Natural killer cell (primary cell): ENCODE data around the gene ROBO3. TPM values are rescaled to one million over a fixed set of nuclear protein-coding genes. Genes with fewer than 3 reads are reported as not detected.

Source experiments
- ATAC-seq, 3 donors: fragments of 150-1000 bp in 2 of 3; fragments of 200-7000 bp in 1 of 3; cut with Tn5 transposase; 1 replicate in 1 of 3; 2 replicates in 2 of 3; pipeline ENCODE4 v1.10.0; 2021; ENCODE audit warnings: mild to moderate bottlenecking in 2 of 3, moderate library complexity in 2 of 3
- DNase-seq, 2 donors: peaks; one replicate each; pipeline versions ENCODE4 v3.0.0 to v3.0.0-alpha.2; 2013 to 2021; ENCODE audit warnings: mixed read lengths in 1 of 2
- H3K27ac ChIP-seq: one replicate; pipeline ENCODE4 v1.5.1; 2013; ENCODE audit warnings: mild to moderate bottlenecking, low read length
- H3K27me3 ChIP-seq: one replicate; pipeline ENCODE4 v1.6.1; 2013; ENCODE audit warnings: low read length; ENCODE audit not compliant: control insufficient read depth, insufficient read depth
- H3K36me3 ChIP-seq: one replicate; pipeline ENCODE4 v1.6.1; 2013; ENCODE audit warnings: low read length; ENCODE audit not compliant: control insufficient read depth, insufficient read depth
- H3K4me1 ChIP-seq: one replicate; pipeline ENCODE4 v1.6.1; 2013; ENCODE audit warnings: low read length; ENCODE audit not compliant: control insufficient read depth, insufficient read depth
- H3K4me3 ChIP-seq: one replicate; pipeline ENCODE4 v1.5.1; 2013; ENCODE audit warnings: low read length
- H3K9me3 ChIP-seq: one replicate; pipeline ENCODE4 v1.6.1; 2013; ENCODE audit warnings: low read length; ENCODE audit not compliant: control insufficient read depth, insufficient read depth
- H3K27ac Mint-ChIP-seq, 2 donors: one replicate each; pipeline ENCODE4 v1.8.0; 2022; ENCODE audit warnings: mild to moderate bottlenecking in 2 of 2, mixed read lengths in 2 of 2, moderate library complexity in 1 of 2
- H3K27me3 Mint-ChIP-seq, 2 donors: one replicate each; pipeline ENCODE4 v1.8.0; 2022; ENCODE audit warnings: low read depth in 2 of 2, mixed read lengths in 2 of 2
- H3K36me3 Mint-ChIP-seq: one replicate; pipeline ENCODE4 v1.8.0; 2022; ENCODE audit warnings: mixed read lengths
- H3K4me1 Mint-ChIP-seq, 2 donors: one replicate each; pipeline ENCODE4 v1.8.0; 2022; ENCODE audit warnings: mixed read lengths in 2 of 2
- H3K4me3 Mint-ChIP-seq: one replicate; pipeline ENCODE4 v1.8.0; 2022; ENCODE audit warnings: mild to moderate bottlenecking, moderate library complexity, mixed read lengths
- H3K9me3 Mint-ChIP-seq, 2 donors: one replicate each; pipeline ENCODE4 v1.8.0; 2022; ENCODE audit warnings: mixed read lengths in 2 of 2
- CTCF ChIP-seq: fragments of 200-600 bp; IDR thresholded peaks from one replicate; pipeline ENCODE4 v1.8.0; 2022; ENCODE audit warnings: antibody characterized with exemption
- WGBS: methylation state at CpG from one replicate; pipeline ENCODE4 v1.1.7; 2013; ENCODE audit warnings: missing lambda C conversion rate; ENCODE audit not compliant: insufficient coverage; 5-methylcytosine and 5-hydroxymethylcytosine counted together
- intact Hi-C: fragments of 100-400 bp; cut with micrococcal nuclease; formaldehyde crosslinking; loops from one replicate; pipeline ENCODE4 v1.14.2; 2022
- total RNA-seq, 4 donors: library from RNA; stranded (reverse); fragments of 120-200 nt in 1 of 4; gene quantifications; one replicate each; pipeline versions ENCODE4 v1.2.3 to v1.2.4, GENCODE V29; 2013 to 2022

The ROBO3 gene
- total RNA-seq, 3 donors from 2014 or later (not counting 1 experiment from before 2014, with no cell fraction given): 16.9 to 23.8 (median 22.7) TPM

- Mint-ChIP-seq H3K36me3 (no peaks in the 10 kb centered on the region), H3K27ac (no peak overlapping the region), H3K9me3 (no peaks in the 10 kb centered on the region), H3K4me3 (no peak overlapping the region), H3K4me1 (peaks cover 16 to 50% of the 10 kb centered on the region in 2 donors), H3K27me3 (no peaks in the 10 kb centered on the region)
- WGBS: 47% methylated on average over 10 of the region's 10 CpGs
- intact Hi-C loops: no loop called here
- Histone ChIP-seq H3K9me3 (no peaks in the 10 kb centered on the region), H3K27ac (no peak overlapping the region), H3K27me3 (peaks cover 3% of the 10 kb centered on the region), H3K36me3 (no peaks in the 10 kb centered on the region), H3K4me1 (peaks cover 19% of the 10 kb centered on the region), H3K4me3 (no peak overlapping the region)
- ATAC-seq: no peak
- no peak for TF ChIP-seq CTCF
- DNase-seq: no peak
Measured at GRCh38 chr11:124880290-124880611, 15.0 kb downstream of the ROBO3 start.

GRCh38 chr11:124880958-124881357 is 15.7 kb downstream of the ROBO3 start:
- ATAC-seq (no peak), DNase-seq (no peak)
- H3K27me3 Mint-ChIP-seq: no peaks in the 10 kb centered on the region
- Histone ChIP-seq H3K27me3 (peaks cover under 1% of the 10 kb centered on the region), H3K4me3 (no peak overlapping the region), H3K9me3 (no peaks in the 10 kb centered on the region), H3K27ac (no peak overlapping the region), H3K36me3 (no peaks in the 10 kb centered on the region), H3K4me1 (peaks cover 13% of the 10 kb centered on the region)
- no peak for TF ChIP-seq CTCF
- H3K9me3 Mint-ChIP-seq: no peaks in the 10 kb centered on the region
- H3K4me3 Mint-ChIP-seq: no peak overlapping the region
- H3K36me3 Mint-ChIP-seq: no peaks in the 10 kb centered on the region
- WGBS: 75% methylated on average over 1 of the region's 3 CpGs
- intact Hi-C loops: no loop called here
- H3K27ac Mint-ChIP-seq: no peak overlapping the region
- peaks cover 16 to 42% of the 10 kb centered on the region in 2 donors for H3K4me1 Mint-ChIP-seq

GRCh38 chr11:124882339-124883071 is 17.3 kb downstream of the ROBO3 start:
- peaks cover 5 to 28% of the 10 kb centered on the region in 2 donors for H3K4me1 Mint-ChIP-seq
- H3K27ac ChIP-seq: no peak overlapping the region
- no peak overlapping the region for H3K4me3 ChIP-seq
- 69% methylated on average over 10 of the region's 11 CpGs for WGBS
- H3K9me3 Mint-ChIP-seq: no peaks in the 10 kb centered on the region
- H3K27me3 Mint-ChIP-seq: peaks cover 0 to 3% of the 10 kb centered on the region in 2 donors
- TF ChIP-seq CTCF: no peak
- no peak for DNase-seq
- H3K36me3 ChIP-seq: no peaks in the 10 kb centered on the region
- no peak for ATAC-seq
- H3K36me3 Mint-ChIP-seq: no peaks in the 10 kb centered on the region
- H3K4me1 ChIP-seq: peaks cover 3% of the 10 kb centered on the region
- H3K27me3 ChIP-seq: no peaks in the 10 kb centered on the region
- no peak overlapping the region for H3K4me3 Mint-ChIP-seq
- no peaks in the 10 kb centered on the region for H3K9me3 ChIP-seq
- intact Hi-C loops: no loop called here
- H3K27ac Mint-ChIP-seq: peak overlapping the region in 1 of 2 donors; percentile 16

- TF ChIP-seq CTCF: no peak
- Mint-ChIP-seq H3K27ac (no peak overlapping the region), H3K4me1 (peaks cover 0 to 11% of the 10 kb centered on the region in 2 donors), H3K36me3 (no peaks in the 10 kb centered on the region), H3K9me3 (no peaks in the 10 kb centered on the region), H3K27me3 (peaks cover 0 to 5% of the 10 kb centered on the region in 2 donors), H3K4me3 (no peak overlapping the region)
- H3K27ac ChIP-seq: no peak overlapping the region
- DNase-seq (peak in 1 of 2 donors; percentile 9), ATAC-seq (no peak)
- H3K36me3 ChIP-seq: no peaks in the 10 kb centered on the region
- intact Hi-C loops: no loop called here
- H3K27me3 ChIP-seq: no peaks in the 10 kb centered on the region
- no CpG with 5 or more reads among the region's 1 CpG for WGBS
- H3K9me3 ChIP-seq: no peaks in the 10 kb centered on the region
- H3K4me1 ChIP-seq: no peaks in the 10 kb centered on the region
- no peak overlapping the region for H3K4me3 ChIP-seq
Measured at GRCh38 chr11:124884340-124884739, 19.1 kb downstream of the ROBO3 start.
